Measurements from ENCODE around the gene UNC5A.

Gene UNC5A

DNA sequence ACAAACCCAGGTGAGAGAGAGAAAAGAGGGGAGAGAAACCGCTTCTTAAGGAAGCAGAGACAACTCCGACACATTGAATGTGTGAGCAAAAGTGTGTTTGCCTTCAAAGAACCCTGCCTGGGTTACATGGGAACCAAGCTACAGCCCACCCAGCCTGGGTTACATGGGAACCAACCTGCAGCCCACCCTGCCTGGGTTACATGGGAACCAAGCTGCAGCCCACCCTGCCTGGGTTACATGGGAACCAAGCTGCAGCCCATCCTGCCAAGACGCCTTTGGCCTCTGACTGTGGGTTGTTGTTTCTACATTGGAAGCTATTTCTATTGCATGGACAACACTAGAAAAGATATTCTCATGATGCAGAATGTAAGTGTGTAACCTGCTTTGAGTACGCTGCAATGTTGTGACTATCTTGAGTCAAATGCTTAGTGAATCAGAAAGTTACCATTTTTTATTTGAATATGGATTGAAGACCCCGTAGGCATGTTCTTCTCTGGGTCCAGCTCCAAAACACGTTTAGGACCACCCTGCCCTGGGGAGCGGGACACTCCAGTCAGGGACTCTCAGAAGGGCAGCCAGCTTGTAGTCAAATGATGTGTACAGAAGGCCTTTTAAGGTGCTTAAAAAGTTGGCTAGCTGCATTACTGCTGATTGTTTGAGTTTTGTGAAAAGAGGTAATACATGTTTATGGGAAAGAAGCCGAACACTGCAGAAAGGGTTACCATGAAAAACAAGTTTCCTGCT, 39.1 kb upstream of the UNC5A start:
- H3K4me3 ChIP-seq (ENCODE audit: low read depth, low read length), result no peak overlapping the region
- DNase-seq (ENCODE audit: low read depth), result no peak
- TF ChIP-seq, protein P1, sequence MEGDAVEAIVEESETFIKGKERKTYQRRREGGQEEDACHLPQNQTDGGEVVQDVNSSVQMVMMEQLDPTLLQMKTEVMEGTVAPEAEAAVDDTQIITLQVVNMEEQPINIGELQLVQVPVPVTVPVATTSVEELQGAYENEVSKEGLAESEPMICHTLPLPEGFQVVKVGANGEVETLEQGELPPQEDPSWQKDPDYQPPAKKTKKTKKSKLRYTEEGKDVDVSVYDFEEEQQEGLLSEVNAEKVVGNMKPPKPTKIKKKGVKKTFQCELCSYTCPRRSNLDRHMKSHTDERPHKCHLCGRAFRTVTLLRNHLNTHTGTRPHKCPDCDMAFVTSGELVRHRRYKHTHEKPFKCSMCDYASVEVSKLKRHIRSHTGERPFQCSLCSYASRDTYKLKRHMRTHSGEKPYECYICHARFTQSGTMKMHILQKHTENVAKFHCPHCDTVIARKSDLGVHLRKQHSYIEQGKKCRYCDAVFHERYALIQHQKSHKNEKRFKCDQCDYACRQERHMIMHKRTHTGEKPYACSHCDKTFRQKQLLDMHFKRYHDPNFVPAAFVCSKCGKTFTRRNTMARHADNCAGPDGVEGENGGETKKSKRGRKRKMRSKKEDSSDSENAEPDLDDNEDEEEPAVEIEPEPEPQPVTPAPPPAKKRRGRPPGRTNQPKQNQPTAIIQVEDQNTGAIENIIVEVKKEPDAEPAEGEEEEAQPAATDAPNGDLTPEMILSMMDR (IDR thresholded peaks at IDR 0.05; ENCODE audit: low read depth, low read length, missing control alignments), result no peak

DNA sequence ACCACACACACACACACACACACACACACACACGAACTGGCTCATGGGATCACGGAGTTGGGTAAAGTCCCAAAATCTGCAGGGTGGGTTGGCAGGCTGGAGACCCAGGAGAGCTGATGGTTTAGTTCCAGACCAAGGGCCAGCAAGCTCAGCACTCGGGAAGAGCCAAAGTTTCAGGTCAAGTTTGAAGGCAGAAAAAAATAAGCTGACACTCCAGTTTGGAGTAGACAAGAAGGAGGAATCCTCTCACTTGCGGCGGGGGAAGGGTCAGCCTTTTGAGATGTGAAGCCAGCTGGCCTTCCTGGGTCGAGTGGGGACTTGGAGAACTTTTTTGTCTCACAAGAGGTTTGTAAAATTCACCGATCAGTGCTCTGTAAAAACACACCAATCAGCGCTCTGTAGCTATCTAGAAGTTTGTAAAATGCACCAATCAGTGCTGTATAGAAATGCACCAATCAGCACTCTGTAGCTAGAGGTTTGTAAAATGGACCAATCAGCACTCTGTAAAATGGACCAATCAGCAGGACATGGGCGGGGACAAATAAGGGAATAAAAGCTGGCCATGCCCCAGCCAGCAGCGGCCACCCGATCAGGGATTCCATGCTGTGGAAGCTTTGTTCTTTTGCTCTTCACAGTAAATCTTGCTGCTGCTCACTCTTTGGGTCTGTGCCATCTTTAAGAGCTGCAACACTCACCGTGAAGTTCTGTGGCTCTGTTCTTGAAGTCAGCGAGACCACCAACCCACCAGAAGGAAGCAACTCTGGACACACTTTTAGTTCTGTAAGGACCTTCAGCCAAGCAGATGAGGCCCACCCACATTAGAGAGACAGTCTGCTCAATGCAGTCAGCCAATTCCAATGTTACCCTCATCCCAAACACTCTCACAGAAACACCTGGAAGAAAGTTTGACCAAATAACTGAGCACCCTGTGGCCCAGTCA, 37.8 kb upstream of the UNC5A start:
- TF ChIP-seq, protein P1 (IDR thresholded peaks at IDR 0.05; ENCODE audit: low read depth, low read length, missing control alignments), result no peak
- DNase-seq (ENCODE audit: low read depth), result no peak
- no peak overlapping the region for H3K4me3 ChIP-seq (ENCODE audit: low read depth, low read length)

DNA sequence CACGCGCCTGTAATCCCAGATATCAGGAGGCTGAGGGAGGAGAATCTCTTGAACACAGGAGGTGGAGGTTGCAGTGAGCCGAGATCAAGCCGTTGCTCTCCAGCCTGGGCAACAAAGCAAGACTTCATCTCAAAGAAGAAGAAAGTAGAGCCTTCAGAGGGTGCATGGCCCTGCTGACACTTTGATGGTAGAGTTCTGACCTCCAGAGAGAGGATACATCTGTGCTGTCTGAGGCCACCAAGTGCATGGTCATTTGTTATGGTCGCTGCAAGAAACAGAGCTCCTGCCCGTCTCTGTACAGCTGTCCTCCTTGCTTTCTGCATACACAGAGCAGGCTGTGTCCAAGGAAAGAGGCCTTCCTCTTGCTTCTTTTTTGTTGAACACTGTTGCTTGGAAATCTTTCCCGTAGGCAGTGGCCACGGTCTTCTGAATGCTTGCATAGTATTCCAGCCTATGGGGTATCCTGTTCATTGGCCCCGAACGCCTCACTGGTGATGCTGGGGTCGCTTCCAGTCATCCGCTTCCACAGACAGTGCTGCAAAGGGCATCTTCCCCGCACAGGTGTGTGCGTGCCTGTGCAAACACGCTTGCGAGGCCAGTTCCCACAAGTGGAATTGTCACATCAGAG, 36.8 kb upstream of the UNC5A start:
- no peak overlapping the region for H3K4me3 ChIP-seq (ENCODE audit: low read depth, low read length)
- TF ChIP-seq, protein P1 (IDR thresholded peaks at IDR 0.05; ENCODE audit: low read depth, low read length, missing control alignments), result no peak
- no peak for DNase-seq (ENCODE audit: low read depth)

DNA sequence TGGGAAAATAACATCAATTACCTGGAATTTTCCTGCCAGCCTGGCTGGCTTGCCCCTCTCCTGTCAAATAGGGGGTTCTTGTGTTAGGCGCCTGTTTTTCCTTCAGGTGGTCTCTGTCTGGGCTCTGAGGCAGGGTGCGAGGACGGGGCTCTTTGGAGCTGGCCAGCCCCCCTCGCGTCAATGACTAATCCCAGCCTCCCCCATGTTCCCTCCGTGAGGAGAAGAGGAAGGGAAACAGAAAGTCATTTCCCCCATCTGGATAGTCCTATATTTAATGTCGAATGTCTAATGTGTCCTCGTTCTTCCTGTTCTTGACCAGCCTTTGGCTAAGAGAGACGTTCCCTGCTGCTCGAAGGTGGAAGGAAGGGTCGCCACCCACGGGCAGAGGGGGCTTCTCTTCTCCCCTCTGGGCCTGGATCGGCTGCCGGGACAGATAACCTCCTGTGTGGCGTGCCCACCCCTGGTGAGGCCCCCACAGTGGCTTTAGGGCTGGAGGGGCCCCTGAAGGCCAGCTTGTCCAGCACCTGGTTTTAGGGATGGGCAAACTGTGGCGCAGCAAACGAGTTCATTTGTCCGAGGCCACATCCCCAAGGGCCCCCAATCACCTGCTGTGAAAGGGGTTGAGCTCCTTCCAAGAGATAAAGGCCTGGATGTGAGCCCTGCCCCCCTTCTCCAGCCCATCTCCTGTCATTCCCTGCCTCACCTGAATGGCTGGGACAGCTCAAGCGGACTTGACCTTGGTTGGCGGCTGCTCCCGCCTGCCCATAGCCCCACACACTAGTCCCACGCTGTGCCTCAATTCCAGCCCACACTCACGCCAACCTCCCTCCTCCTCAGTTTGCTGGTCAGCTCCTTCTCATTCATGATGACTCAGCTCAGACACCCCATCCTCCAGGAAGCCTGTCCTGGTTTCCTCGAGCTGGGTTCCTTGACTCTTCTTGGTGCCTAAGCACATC, 35.9 kb upstream of the UNC5A start:
- no peak overlapping the region for H3K4me3 ChIP-seq (ENCODE audit: low read depth, low read length)
- DNase-seq (ENCODE audit: low read depth), result no peak
- TF ChIP-seq, protein P1 (IDR thresholded peaks at IDR 0.05; ENCODE audit: low read depth, low read length, missing control alignments), result no peak

DNA sequence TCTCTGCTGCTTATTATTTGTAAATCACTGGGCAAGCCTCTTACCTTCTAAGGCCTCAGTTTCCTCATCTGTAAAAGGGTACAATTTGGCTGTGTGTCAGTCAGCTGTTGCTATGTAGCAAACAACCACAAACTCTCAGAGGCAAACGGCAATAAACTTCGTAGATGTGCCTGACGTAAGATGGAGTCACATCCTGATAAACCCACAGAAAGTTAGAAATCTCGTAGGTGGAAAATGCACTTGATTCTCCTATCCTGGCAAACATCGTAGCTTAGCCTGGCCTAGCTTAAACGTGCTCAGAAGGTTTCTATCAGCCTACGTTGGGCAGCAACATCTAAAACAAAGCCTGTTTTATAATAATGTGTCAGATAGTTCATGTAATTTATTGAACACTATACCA, 35.0 kb upstream of the UNC5A start:
- no peak for DNase-seq (ENCODE audit: low read depth)
- H3K4me3 ChIP-seq (ENCODE audit: low read depth, low read length), result no peak overlapping the region
- TF ChIP-seq, protein P1 (IDR thresholded peaks at IDR 0.05; ENCODE audit: low read depth, low read length, missing control alignments), result no peak
